Measurements from ENCODE around the gene C17orf75. TPM values are rescaled to one million over a fixed set of nuclear protein-coding genes. Genes with fewer than 3 reads are reported as not detected.

Gene C17orf75
- total and polyA plus RNA-seq, 10 of the 15 experiments (the other 5 are each of a cell fraction or from before 2014, with no cell fraction given) = 21.7 to 53.0 (median 27.3) TPM

DNA sequence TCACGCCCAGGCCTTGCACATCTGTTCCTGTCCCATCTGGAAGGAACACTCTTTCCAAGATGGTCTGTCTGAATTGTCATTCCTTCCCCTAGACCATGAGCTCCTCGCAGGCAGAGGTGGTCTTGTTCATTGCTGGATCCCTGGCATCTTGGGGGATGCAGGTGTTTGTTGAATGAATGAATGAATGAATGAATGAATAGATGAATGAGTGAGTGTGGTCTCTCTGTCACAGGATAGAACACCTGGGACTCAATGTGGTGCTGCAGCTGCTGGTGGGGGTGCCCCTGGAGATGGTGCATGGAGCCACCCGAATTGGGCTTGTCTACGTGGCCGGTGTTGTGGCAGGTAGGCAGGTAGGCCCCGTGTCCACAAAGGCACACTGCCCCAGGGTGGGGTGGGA, 44.1 kb downstream of the C17orf75 start (continued):
- no peak for TF ChIP-seq ZNF207 (IDR thresholded peaks at IDR 0.05; ENCODE audit: borderline replicate concordance)
- TF ChIP-seq, protein P1, sequence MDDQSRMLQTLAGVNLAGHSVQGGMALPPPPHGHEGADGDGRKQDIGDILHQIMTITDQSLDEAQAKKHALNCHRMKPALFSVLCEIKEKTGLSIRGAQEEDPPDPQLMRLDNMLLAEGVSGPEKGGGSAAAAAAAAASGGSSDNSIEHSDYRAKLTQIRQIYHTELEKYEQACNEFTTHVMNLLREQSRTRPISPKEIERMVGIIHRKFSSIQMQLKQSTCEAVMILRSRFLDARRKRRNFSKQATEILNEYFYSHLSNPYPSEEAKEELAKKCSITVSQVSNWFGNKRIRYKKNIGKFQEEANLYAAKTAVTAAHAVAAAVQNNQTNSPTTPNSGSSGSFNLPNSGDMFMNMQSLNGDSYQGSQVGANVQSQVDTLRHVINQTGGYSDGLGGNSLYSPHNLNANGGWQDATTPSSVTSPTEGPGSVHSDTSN (IDR thresholded peaks at IDR 0.05; ENCODE audit: insufficient replicate concordance, low read depth, low read length) = no peak
- no peak for TF ChIP-seq FOXM1 (IDR thresholded peaks at IDR 0.05; ENCODE audit: low read depth, low read length)
- no peak for TF ChIP-seq MTA2 (IDR thresholded peaks at IDR 0.05; ENCODE audit: low read depth)
- TF ChIP-seq, protein P2, sequence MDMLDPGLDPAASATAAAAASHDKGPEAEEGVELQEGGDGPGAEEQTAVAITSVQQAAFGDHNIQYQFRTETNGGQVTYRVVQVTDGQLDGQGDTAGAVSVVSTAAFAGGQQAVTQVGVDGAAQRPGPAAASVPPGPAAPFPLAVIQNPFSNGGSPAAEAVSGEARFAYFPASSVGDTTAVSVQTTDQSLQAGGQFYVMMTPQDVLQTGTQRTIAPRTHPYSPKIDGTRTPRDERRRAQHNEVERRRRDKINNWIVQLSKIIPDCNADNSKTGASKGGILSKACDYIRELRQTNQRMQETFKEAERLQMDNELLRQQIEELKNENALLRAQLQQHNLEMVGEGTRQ (IDR thresholded peaks at IDR 0.05; ENCODE audit: borderline replicate concordance, low read depth, low read length) = no peak
- no peak for TF ChIP-seq EED (IDR thresholded peaks at IDR 0.05; ENCODE audit: low read depth)
- no peak for TF ChIP-seq TARDBP (IDR thresholded peaks at IDR 0.05; ENCODE audit: borderline replicate concordance)
- TF ChIP-seq NFYB (IDR thresholded peaks at IDR 0.05; ENCODE audit: insufficient read depth, low read depth, low read length) = no peak
- TF ChIP-seq, protein P3, sequence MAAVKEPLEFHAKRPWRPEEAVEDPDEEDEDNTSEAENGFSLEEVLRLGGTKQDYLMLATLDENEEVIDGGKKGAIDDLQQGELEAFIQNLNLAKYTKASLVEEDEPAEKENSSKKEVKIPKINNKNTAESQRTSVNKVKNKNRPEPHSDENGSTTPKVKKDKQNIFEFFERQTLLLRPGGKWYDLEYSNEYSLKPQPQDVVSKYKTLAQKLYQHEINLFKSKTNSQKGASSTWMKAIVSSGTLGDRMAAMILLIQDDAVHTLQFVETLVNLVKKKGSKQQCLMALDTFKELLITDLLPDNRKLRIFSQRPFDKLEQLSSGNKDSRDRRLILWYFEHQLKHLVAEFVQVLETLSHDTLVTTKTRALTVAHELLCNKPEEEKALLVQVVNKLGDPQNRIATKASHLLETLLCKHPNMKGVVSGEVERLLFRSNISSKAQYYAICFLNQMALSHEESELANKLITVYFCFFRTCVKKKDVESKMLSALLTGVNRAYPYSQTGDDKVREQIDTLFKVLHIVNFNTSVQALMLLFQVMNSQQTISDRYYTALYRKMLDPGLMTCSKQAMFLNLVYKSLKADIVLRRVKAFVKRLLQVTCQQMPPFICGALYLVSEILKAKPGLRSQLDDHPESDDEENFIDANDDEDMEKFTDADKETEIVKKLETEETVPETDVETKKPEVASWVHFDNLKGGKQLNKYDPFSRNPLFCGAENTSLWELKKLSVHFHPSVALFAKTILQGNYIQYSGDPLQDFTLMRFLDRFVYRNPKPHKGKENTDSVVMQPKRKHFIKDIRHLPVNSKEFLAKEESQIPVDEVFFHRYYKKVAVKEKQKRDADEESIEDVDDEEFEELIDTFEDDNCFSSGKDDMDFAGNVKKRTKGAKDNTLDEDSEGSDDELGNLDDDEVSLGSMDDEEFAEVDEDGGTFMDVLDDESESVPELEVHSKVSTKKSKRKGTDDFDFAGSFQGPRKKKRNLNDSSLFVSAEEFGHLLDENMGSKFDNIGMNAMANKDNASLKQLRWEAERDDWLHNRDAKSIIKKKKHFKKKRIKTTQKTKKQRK (IDR thresholded peaks at IDR 0.05; ENCODE audit: low read depth, low read length) = no peak
- no peak for TF ChIP-seq YBX1 (IDR thresholded peaks at IDR 0.05)
